GM12865 (cell line): Measurements from ENCODE around the gene SNRNP35.
"Not testable (repeated sequence)": the region's sequence is repeated elsewhere in the genome, so short reads cannot be mapped to it uniquely, and the experiment has no call there.

Source experiments
- DNase-seq: peaks from one replicate; pipeline ENCODE4 v3.0.0; 2010; ENCODE audit warnings: low read depth
- H3K4me3 ChIP-seq: 2 replicates; pipeline ENCODE4 v1.5.1; 2011; ENCODE audit warnings: mild to moderate bottlenecking, low read depth, low read length, control low read depth
- TF ChIP-seq, protein P1 (sequence below): IDR thresholded peaks from 2 replicates; pipeline ENCODE4 v1.5.1; 2011; ENCODE audit warnings: low read length, control low read depth, low read depth, inconsistent platforms; ENCODE audit not compliant: insufficient read depth; ENCODE audit errors: missing control alignments

Gene SNRNP35

DNA sequence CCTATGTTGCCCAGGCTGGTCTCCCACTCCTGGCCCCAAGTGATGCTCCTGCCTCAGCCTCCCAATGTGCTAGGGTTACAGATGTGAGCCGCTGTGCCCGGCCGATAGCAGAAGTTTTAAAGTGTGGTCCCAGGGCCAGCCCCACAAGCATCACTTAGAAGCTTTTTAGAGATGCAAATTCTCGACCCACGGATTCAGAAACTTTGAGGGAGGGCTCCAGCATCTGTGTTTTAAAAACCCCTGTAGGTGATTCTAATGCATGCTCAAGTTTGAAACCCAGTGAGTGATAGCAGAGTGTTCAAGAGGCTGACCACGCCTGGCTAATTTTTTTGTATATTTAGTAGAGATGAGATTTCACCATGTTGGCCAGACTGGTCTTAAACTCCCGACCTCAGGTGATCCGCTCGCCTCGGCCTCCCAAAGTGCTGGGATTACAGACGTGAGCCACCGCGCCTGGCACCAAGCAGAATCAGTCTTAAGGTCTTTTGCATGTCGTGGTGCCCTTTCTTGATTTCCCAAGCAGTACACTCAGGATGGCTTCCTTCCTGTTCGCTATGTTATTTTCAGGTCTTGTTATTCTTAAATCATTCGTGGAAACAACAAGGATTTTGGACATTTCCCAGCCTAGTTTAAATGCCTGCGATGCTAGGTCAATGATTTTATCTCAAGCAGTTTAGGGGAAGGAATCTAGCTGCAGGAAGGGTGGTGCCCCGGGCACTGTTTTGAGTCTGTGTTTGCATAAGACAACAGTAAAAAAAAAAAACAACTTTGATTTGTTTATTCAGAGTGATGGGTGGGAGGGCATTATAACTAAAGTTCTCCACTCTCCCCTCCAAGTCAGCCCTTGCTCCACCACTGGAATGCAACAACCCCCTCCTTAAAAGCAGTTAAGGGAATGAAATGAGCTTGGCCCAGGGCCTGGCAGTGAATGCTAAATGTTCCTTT, 12.3 kb upstream of the SNRNP35 start:
- peak; percentile 65 for DNase-seq

DNA sequence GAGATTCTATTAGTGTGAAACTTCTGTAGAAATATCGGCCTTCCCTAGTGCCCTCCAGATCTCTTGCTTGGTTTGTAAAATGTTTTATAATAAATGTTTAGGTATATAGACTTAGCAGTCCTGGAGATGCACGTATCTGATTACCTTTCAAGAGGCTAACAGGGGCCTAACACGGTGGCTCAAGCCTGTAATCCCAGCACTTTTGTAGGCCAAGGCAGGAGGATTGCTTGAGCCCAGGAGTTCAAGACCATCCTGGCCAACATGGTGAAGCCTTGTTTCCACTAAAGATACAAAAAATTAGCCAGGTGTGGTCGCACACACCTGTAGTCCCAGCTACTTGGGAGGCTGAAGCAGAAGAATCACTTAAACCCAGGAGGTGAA, 11.6 kb upstream of the SNRNP35 start:
- TF ChIP-seq, protein P1, sequence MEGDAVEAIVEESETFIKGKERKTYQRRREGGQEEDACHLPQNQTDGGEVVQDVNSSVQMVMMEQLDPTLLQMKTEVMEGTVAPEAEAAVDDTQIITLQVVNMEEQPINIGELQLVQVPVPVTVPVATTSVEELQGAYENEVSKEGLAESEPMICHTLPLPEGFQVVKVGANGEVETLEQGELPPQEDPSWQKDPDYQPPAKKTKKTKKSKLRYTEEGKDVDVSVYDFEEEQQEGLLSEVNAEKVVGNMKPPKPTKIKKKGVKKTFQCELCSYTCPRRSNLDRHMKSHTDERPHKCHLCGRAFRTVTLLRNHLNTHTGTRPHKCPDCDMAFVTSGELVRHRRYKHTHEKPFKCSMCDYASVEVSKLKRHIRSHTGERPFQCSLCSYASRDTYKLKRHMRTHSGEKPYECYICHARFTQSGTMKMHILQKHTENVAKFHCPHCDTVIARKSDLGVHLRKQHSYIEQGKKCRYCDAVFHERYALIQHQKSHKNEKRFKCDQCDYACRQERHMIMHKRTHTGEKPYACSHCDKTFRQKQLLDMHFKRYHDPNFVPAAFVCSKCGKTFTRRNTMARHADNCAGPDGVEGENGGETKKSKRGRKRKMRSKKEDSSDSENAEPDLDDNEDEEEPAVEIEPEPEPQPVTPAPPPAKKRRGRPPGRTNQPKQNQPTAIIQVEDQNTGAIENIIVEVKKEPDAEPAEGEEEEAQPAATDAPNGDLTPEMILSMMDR: no peak
- no peak overlapping the region for H3K4me3 ChIP-seq
- no peak for DNase-seq

More for the DNA sequence above, 12.3 kb upstream of the SNRNP35 start:
- peak overlapping the region; percentile 16; the same call in 1 of the 2 replicates for H3K4me3 ChIP-seq
- TF ChIP-seq, protein P1: no peak

DNA sequence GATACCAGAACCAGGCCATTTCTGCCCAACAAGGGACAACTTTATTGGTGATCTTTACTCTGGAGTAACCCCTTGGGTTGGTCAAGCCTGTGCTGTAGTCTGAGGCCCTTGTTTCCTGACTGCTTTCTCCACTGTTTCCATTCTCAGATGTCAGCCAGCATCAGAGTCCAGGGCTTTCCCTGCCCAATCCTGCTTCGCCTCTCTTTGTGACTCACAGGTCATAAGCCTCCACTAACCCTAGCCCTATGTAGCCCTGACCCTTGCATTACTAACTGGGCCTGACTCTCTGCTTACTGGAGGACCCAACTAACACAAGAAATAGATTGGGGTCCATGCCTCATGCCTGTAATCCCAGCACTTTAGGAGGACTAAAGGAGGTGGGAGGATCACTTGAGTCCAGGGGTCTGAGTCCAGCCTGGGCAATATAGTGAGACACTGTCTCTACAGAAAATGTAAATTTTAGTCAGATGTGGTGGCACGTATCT, 8.6 kb upstream of the SNRNP35 start:
- no peak overlapping the region for H3K4me3 ChIP-seq
- TF ChIP-seq, protein P1: no peak
- DNase-seq: no peak

DNA sequence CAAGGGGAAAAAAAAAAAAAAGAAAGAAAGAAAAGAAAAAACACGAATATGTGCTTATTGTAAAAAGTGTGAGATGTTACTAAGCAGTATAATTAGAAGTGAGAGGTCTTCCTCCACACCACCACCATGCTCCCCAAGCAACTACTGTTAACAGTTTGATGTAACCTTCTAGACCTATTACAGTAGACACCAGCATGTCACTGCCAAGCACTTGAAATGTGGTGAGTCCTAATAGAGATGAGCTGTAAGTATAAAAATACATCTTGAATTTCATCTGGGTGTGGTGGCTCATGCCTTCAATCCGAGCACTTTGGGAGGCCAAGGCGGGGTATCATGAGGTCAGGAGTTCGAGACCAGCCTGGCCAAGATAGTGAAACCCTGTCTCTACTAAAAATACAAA, 8.1 kb upstream of the SNRNP35 start:
- TF ChIP-seq, protein P1: no peak
- no peak for DNase-seq
- H3K4me3 ChIP-seq: no peak overlapping the region

DNA sequence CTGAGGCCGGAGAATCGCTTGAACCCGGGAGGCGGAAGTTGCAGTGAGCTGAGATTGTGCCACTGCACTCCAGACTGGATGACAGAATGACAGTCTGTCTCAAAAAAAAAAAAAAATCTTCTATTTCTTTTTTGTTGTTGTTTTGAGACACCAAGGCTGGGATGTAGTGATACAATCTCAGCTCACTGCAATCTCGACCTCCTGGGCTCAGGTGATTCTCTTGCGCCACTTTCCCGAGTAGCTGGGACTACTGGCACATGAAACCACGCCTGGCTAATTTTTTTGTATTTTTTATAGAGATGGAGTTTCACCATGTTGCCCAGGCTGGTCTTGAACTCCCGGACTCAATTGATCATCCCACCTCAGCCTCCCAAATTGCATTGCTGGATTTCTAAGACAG, 7.3 kb upstream of the SNRNP35 start:
- TF ChIP-seq, protein P1: no peak
- no peak for DNase-seq
- H3K4me3 ChIP-seq: no peak overlapping the region

DNA sequence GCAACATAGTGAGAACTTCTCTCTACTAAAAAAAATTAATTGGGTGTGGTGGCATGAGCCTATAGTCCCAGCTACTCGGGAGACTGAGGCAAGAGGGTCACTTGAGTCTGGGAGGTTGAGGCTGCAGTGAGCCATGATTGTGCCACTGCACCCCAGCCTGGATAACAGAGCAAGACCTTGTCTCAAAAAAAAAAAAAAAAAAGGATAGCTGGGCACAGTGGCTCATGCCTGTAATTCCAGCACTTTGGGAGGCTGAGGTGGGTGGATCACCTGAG, 5.7 kb upstream of the SNRNP35 start:
- not testable (repeated sequence) for H3K4me3 ChIP-seq, DNase-seq

DNA sequence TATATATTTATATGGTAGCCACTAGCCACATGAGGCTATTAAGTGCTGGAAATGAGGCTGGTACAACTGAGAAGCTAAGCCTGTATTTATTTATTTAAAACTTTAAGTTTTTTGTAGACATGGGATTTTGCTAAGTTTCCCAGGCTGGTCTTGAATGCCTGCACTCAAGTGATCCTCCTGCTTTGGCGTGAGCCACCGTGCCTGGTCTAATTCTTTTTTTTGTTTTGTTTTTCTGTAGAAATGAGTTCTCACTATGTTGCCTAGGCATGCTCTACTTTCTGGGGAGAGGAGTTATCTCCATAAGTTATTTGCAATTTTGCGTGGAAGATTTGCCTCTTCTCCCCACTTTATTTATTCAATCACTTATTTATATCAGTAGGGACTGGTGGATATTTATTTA, 4.8 kb upstream of the SNRNP35 start:
- H3K4me3 ChIP-seq: no peak overlapping the region
- no peak for DNase-seq
- TF ChIP-seq, protein P1: no peak

DNA sequence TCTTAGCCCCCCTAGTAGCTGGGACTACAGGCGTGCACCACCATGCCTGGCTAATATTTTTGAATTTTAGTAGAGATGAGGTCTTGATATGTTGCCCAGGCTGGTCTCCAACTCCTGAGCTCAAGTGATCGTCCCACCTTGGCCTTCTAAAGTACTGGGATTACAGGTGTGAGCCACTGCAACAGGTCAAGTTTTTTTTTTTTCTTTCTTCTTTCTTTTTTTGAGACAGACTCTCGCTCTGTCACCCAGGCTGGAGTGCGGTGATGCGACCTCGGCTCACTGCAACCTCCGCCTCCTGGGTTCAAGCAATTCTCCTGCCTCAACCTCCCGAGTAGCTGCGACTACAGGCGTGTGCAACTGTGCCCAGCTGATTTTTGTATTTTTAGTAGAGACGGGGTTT, 5.2 kb downstream of the SNRNP35 start:
- DNase-seq, H3K4me3 ChIP-seq: not testable (repeated sequence)
